IPS-18a (cell line): ENCODE data around the gene RITA1.

Experiments used
- H3K27ac ChIP-seq: one replicate; pipeline ENCODE4 v1.5.1; 2013; ENCODE audit warnings: low read length
- H3K27me3 ChIP-seq: one replicate; pipeline ENCODE4 v1.6.1; 2013; ENCODE audit warnings: mild to moderate bottlenecking, low read length; ENCODE audit not compliant: control insufficient read depth, insufficient read depth
- H3K36me3 ChIP-seq: one replicate; pipeline ENCODE4 v1.6.1; 2013; ENCODE audit warnings: low read depth, low read length; ENCODE audit not compliant: control insufficient read depth
- H3K4me1 ChIP-seq: one replicate; pipeline ENCODE4 v1.6.1; 2013; ENCODE audit warnings: low read depth, low read length; ENCODE audit not compliant: control insufficient read depth
- H3K4me3 ChIP-seq: one replicate; pipeline ENCODE4 v1.5.1; 2013; ENCODE audit warnings: low read length
- H3K9ac ChIP-seq: one replicate; pipeline ENCODE4 v1.6.1; 2013; ENCODE audit warnings: mild to moderate bottlenecking, low read length, moderate library complexity
- H3K9me3 ChIP-seq: one replicate; pipeline ENCODE4 v1.6.1; 2013; ENCODE audit warnings: low read depth, low read length; ENCODE audit not compliant: control insufficient read depth

RITA1 gene

DNA sequence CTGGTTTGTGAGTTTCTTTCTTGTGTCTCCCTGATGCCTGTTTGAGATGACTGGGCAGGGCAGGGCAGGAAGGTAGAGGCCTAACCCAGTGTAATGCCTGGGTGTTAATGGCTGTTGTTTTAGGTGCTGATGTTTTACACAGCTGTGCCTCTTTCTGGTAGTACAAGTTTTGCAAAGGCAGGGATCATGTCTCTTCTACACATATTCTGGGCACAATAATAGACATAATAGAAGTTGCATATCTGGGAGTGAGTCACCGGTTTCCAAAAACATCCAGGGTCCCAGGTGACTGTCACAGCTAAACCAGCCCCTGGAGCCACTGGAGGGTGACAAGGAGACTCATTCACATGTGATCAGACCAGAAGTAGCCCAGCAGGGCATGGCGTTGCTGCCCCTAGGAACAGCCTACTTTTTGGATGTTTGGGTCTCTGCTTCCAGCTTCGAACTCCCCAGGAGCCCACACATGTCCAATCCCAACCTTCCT lies 53.8 kb downstream of the RITA1 start:
- no peak overlapping the region for H3K9ac ChIP-seq
- no peak overlapping the region for H3K4me3 ChIP-seq
- H3K9me3 ChIP-seq = no peaks in the 10 kb centered on the region
- no peak overlapping the region for H3K27ac ChIP-seq
- H3K27me3 ChIP-seq = no peaks in the 10 kb centered on the region
- H3K4me1 ChIP-seq = peaks cover 8% of the 10 kb centered on the region
- H3K36me3 ChIP-seq = no peaks in the 10 kb centered on the region

DNA sequence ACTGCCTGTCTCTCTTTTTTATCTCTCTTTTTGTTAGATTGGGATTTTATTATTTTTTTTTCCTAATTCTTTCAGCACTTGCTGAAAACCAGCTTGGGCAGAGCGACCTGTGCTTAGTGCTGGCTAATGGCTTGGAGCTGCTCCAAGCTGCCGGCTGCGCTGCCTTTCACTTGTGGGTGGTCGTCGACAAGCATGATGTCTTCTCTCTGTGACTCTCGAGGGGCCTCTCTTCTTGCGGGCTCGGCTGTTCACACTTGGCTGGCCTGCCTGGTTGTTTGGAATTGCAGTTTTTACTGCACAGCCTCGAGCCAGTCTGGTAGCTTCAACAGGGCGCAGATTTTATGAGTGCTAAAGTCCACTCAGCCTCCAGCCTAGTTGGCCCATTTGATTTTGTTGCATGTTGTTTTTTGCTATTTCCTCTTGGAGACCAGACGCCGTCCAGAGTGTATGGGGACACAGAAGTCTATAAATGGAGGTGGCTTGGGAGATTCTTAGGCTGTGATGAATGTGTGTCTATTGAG lies 54.4 kb downstream of the RITA1 start:
- H3K9ac ChIP-seq = no peak overlapping the region
- H3K36me3 ChIP-seq = no peaks in the 10 kb centered on the region
- no peak overlapping the region for H3K27ac ChIP-seq
- no peaks in the 10 kb centered on the region for H3K27me3 ChIP-seq
- H3K4me3 ChIP-seq = no peak overlapping the region
- no peaks in the 10 kb centered on the region for H3K9me3 ChIP-seq
- H3K4me1 ChIP-seq = peaks cover 13% of the 10 kb centered on the region

DNA sequence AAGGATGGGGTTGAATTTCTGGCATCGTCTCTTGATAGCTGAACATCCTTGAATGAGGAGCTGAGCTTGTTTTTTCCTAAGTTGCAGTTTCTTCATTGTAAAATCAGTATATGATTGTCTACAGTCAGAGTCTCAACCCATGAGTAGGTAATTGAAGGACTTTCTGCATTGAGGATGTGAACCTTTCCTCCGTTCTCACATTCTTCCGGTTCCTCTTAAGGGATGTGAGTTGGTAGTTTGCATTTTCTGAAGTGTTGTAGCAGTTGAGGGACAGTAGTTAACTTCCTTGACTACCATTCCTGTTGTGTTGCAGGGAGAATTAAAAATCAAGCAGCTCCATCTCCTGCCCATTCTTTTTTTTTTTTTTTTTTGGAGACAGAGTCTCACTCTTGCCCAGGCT lies 54.9 kb downstream of the RITA1 start:
- peaks cover 13% of the 10 kb centered on the region for H3K4me1 ChIP-seq
- H3K27ac ChIP-seq = no peak overlapping the region

DNA sequence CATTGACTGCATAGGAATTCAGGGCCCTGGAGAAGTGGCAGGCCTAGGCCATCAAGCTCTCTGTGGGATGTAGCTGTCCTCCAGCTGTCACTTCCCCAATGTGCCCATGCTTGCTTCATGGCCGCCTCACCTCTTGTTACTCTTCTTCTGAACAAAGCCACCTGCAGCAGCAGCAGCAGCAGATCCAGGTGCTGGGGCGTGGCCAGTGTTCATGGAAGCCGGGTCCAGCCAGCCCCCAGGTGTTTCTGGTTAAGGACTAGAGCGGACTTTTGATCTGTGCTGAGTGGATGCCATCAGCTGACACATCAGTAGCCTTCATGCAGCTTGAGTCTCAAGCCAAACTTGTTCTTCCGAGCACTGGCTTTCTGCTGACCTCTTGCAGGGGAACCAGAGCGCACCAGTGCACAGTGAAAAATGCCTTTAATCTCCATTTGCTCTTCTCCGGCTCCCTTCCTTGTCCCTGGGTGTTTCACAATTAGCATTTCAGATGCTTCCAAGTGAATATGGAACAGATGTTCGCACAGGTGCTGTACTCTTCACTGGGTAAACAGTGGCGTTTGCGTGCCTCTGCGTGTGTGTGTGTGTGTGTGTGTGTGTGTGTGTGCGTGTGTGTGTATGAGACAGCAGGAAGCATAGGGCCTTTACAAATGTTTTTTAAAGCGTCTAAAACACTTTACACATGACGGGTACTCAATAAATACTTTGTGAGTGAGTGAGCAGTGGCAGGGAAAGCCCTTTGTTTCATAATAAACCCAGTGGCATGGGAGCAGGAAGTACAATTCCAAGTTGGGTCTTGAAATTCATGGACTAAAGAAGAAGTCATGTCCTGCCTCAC lies 55.9 kb downstream of the RITA1 start:
- H3K4me1 ChIP-seq = peaks cover 19% of the 10 kb centered on the region
- no peaks in the 10 kb centered on the region for H3K36me3 ChIP-seq

More for the DNA sequence above, 54.9 kb downstream of the RITA1 start:
- no peak overlapping the region for H3K4me3 ChIP-seq
- no peaks in the 10 kb centered on the region for H3K27me3 ChIP-seq
- H3K9ac ChIP-seq = no peak overlapping the region
- no peaks in the 10 kb centered on the region for H3K9me3 ChIP-seq
- no peaks in the 10 kb centered on the region for H3K36me3 ChIP-seq

More for the DNA sequence above, 55.9 kb downstream of the RITA1 start:
- Histone ChIP-seq H3K27me3 (no peaks in the 10 kb centered on the region), H3K4me3 (no peak overlapping the region), H3K27ac (no peak overlapping the region), H3K9me3 (no peaks in the 10 kb centered on the region), H3K9ac (no peak overlapping the region)
